Activated CD4-positive, alpha-beta T cell treated with anti-CD3 and anti-CD28 coated beads for 48 hours (primary cell): ENCODE data around the gene BRD3OS.
A peak's percentile ranks its signal among the peaks of the same experiment; 100 is the strongest.

Experiments used
- DNase-seq: peaks from one replicate; pipeline ENCODE4 v3.0.0-alpha.2; 2020

Gene BRD3OS

GRCh38 chr9:134053941-134054761 lies 28.9 kb downstream of the BRD3OS start:
- no peak for DNase-seq

- DNase-seq, result no peak
Measured at GRCh38 chr9:134054891-134055811, 29.9 kb downstream of the BRD3OS start.

GRCh38 chr9:134055981-134056461 lies 30.7 kb downstream of the BRD3OS start:
- no peak for DNase-seq

GRCh38 chr9:134056483-134057306 lies 31.4 kb downstream of the BRD3OS start:
- no peak for DNase-seq

GRCh38 chr9:134057307-134057657 lies 32.0 kb downstream of the BRD3OS start:
- no peak for DNase-seq

- no peak for DNase-seq
Measured at GRCh38 chr9:134057751-134058701, 32.7 kb downstream of the BRD3OS start.

- no peak for DNase-seq
Measured at GRCh38 chr9:134058716-134059115, 33.4 kb downstream of the BRD3OS start.

- no peak for DNase-seq
Measured at GRCh38 chr9:134059188-134059641, 33.9 kb downstream of the BRD3OS start.

GRCh38 chr9:134059661-134060395 lies 34.5 kb downstream of the BRD3OS start:
- peak; percentile 39 for DNase-seq

- DNase-seq, result no peak
Measured at GRCh38 chr9:134060546-134060945, 35.3 kb downstream of the BRD3OS start.

GRCh38 chr9:134061019-134061687 lies 35.9 kb downstream of the BRD3OS start:
- no peak for DNase-seq

- no peak for DNase-seq
Measured at GRCh38 chr9:134061688-134062371, 36.5 kb downstream of the BRD3OS start.

- no peak for DNase-seq
Measured at GRCh38 chr9:134062461-134063087, 37.3 kb downstream of the BRD3OS start.

- DNase-seq, result no peak
Measured at GRCh38 chr9:134063088-134063570, 37.8 kb downstream of the BRD3OS start.

GRCh38 chr9:134063571-134064450 lies 38.5 kb downstream of the BRD3OS start:
- no peak for DNase-seq

GRCh38 chr9:134064711-134065110 lies 39.4 kb downstream of the BRD3OS start:
- no peak for DNase-seq

GRCh38 chr9:134065612-134066419 lies 40.5 kb downstream of the BRD3OS start:
- peak; percentile 82 for DNase-seq
